ENCODE measurements around the gene ACAT2.
"Not testable (repeated sequence)": the region's sequence is repeated elsewhere in the genome, so short reads cannot be mapped to it uniquely, and the experiment has no call there.

GRCh38 chr6:159794976-159795375 is 33.1 kb downstream of the ACAT2 start:
- not testable (repeated sequence) for TF ChIP-seq CTCF (IDR thresholded peaks at IDR 0.05); EZH2 (IDR thresholded peaks at IDR 0.05; ENCODE audit: borderline replicate concordance, insufficient read depth, low read depth, low read length, poor library complexity, severe bottlenecking)
